SK-N-SH treated with all-trans-retinoic acid at 6 μM for 48 hours (cell line): ENCODE data around the gene TMBIM6.

Experiments
- CREB5 ChIP-seq: fragments of 250-450 bp; sonication (Bioruptor Pico); IDR thresholded peaks from 2 replicates; pipeline ENCODE4 v1.5.1; 2020; ENCODE audit warnings: low read depth, mild to moderate bottlenecking, moderate library complexity
- CSDC2 ChIP-seq: fragments of 250-450 bp; sonication (Bioruptor Pico); IDR thresholded peaks from 2 replicates; pipeline ENCODE4 v1.5.0; 2020; ENCODE audit warnings: mild to moderate bottlenecking, moderate library complexity
- GLIS3 ChIP-seq: fragments of 250-450 bp; sonication (Bioruptor Pico); IDR thresholded peaks from 2 replicates; pipeline ENCODE4 v1.5.0; 2020; ENCODE audit warnings: mild to moderate bottlenecking, moderate library complexity
- ISL1 ChIP-seq: fragments of 250-450 bp; sonication (Bioruptor Pico); IDR thresholded peaks from 2 replicates; pipeline ENCODE4 v2.1.2; 2022; ENCODE audit warnings: mild to moderate bottlenecking, moderate library complexity
- OSR1 ChIP-seq: fragments of 250-450 bp; sonication (Bioruptor Pico); IDR thresholded peaks from 2 replicates; pipeline ENCODE4 v1.8.0; 2022; ENCODE audit warnings: moderate library complexity, mild to moderate bottlenecking, inconsistent platforms
- PPARA ChIP-seq: fragments of 250-450 bp; sonication (Bioruptor Pico); IDR thresholded peaks from 2 replicates; pipeline ENCODE4 v1.5.0; 2020; ENCODE audit warnings: mild to moderate bottlenecking, borderline replicate concordance
- RARB ChIP-seq: fragments of 250-450 bp; sonication (Bioruptor Pico); IDR thresholded peaks from 2 replicates; pipeline ENCODE4 v1.8.0; 2021; ENCODE audit warnings: mild to moderate bottlenecking, moderate library complexity
- SNAI2 ChIP-seq: fragments of 250-450 bp; sonication (Bioruptor Pico); IDR thresholded peaks from 2 replicates; pipeline ENCODE4 v1.5.0; 2020; ENCODE audit warnings: mild to moderate bottlenecking, moderate library complexity
- TCF4 ChIP-seq: fragments of 250-450 bp; sonication (Bioruptor Pico); IDR thresholded peaks from 2 replicates; pipeline ENCODE4 v1.8.0; 2021; ENCODE audit warnings: mild to moderate bottlenecking, moderate library complexity, borderline replicate concordance
- TSHZ2 ChIP-seq: fragments of 250-450 bp; sonication (Bioruptor Pico); IDR thresholded peaks from 2 replicates; pipeline ENCODE4 v1.5.0; 2020; ENCODE audit warnings: mild to moderate bottlenecking, moderate library complexity
- ZFP30 ChIP-seq: fragments of 450-650 bp; formaldehyde crosslinking; IDR thresholded peaks from 2 replicates; pipeline ENCODE4 v1.5.0; 2022; ENCODE audit warnings: mild to moderate bottlenecking, moderate library complexity
- TF ChIP-seq, protein P1 (sequence below): fragments of 250-450 bp; sonication (Bioruptor Pico); IDR thresholded peaks from 2 replicates; pipeline ENCODE4 v1.8.0; 2020; ENCODE audit warnings: mild to moderate bottlenecking, moderate library complexity, borderline replicate concordance

- no peak for TF ChIP-seq GLIS3 (CRISPR knock-in tag)
- no peak for TF ChIP-seq PPARA (CRISPR knock-in tag)
- TF ChIP-seq, protein P1, sequence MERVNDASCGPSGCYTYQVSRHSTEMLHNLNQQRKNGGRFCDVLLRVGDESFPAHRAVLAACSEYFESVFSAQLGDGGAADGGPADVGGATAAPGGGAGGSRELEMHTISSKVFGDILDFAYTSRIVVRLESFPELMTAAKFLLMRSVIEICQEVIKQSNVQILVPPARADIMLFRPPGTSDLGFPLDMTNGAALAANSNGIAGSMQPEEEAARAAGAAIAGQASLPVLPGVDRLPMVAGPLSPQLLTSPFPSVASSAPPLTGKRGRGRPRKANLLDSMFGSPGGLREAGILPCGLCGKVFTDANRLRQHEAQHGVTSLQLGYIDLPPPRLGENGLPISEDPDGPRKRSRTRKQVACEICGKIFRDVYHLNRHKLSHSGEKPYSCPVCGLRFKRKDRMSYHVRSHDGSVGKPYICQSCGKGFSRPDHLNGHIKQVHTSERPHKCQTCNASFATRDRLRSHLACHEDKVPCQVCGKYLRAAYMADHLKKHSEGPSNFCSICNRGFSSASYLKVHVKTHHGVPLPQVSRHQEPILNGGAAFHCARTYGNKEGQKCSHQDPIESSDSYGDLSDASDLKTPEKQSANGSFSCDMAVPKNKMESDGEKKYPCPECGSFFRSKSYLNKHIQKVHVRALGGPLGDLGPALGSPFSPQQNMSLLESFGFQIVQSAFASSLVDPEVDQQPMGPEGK (CRISPR knock-in tag): no peak
- TF ChIP-seq CREB5 (CRISPR knock-in tag): no peak
- no peak for TF ChIP-seq CSDC2 (CRISPR knock-in tag)
- no peak for TF ChIP-seq ZFP30 (CRISPR knock-in tag)
- TF ChIP-seq RARB (CRISPR knock-in tag): no peak
- TF ChIP-seq OSR1: no peak
- no peak for TF ChIP-seq SNAI2 (CRISPR knock-in tag)
- TF ChIP-seq TCF4 (CRISPR knock-in tag): no peak
- TF ChIP-seq TSHZ2 (CRISPR knock-in tag): no peak
- TF ChIP-seq ISL1 (CRISPR knock-in tag): no peak
Observed at GRCh38 chr12:49796606-49797448, 55.5 kb downstream of the TMBIM6 start.
